NCI-H2107 treated with DMSO at 0.1 percent for 48 hours (cell line): ENCODE results near the gene STAC2.

Experiments
- DNase-seq: peaks from one replicate; lab custom pipeline; 2025; ENCODE audit not compliant: unreplicated experiment; lab: John Stamatoyannopoulos, UW

The STAC2 gene

GRCh38 chr17:39165841-39166349 is 59.9 kb downstream of the STAC2 start, which contains the start of gene ARL5C:
Gene ARL5C, minus strand, starts transcription at chr17:39166161. Its CDS starts 401 bp downstream, at chr17:39165760.
- no peak for DNase-seq

GRCh38 chr17:39165178-39165840 is 60.4 kb downstream of the STAC2 start:
- no peak for DNase-seq

DNA sequence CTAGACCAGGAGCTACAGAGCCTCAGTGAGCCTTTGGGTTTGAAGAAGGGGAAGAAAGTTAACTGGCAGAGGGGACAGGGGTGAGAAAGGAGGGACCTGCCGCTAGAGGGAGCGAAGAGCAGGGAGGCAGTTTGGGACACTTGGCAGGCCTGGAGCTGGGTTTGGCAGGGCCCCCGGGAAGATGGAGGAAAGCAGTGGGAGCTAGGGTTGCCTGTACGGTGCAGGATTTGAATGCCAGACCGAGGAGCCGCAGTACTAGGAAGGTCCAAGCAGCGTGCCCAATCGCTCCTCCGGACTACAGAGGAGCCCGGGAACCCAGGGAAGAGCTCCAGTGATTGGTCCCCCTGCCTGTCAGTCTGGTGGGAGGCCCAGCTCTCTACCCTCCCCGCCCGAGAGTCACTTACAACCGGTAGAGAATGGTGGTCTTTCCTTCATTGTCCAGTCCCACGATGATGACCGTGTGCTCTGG is 61.0 kb downstream of the STAC2 start:
- peak; percentile 38 for DNase-seq

DNA sequence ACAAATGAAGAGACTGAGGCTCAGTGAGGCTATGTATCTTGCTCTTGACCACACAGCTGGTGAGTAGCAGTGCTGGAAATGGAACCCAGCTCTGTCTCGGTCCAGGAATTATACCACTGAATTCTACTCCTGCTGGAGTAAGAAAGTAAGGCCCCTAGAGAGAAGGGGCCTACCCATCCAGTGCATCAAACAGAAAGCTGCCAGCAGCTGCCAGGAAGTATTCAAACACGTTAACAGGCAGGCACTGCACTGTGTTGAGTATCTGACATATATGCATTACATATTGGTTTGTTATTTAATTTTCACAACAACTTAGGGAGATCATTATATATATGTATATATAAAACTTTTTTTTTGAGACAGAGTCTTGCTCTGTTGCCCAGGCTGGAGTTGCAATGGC is 63.8 kb downstream of the STAC2 start:
- DNase-seq = no peak
